Fibroblast of mammary gland (primary cell): ENCODE results near the gene SRGAP2B.
"Not testable (repeated sequence)": the region's sequence is repeated elsewhere in the genome, so short reads cannot be mapped to it uniquely, and the experiment has no call there.

Source experiments
- DNase-seq: peaks from one replicate; pipeline ENCODE4 v3.0.0-alpha.2; 2010; ENCODE audit warnings: low read depth
- H3K4me3 ChIP-seq: 2 replicates; pipeline ENCODE4 v1.5.1; 2011; ENCODE audit warnings: low read depth, mild to moderate bottlenecking, low read length, moderate library complexity; ENCODE audit not compliant: control insufficient read depth

Gene SRGAP2B

GRCh38 chr1:145094655-145095211 is 395 bp downstream of the SRGAP2B start:
- H3K4me3 ChIP-seq: peak overlapping the region; percentile 21
- DNase-seq: not testable (repeated sequence)

- H3K4me3 ChIP-seq: peak overlapping the region; percentile 6
- DNase-seq: not testable (repeated sequence)
Measured at GRCh38 chr1:145093517-145094149, 1.5 kb downstream of the SRGAP2B start.

GRCh38 chr1:145082483-145083255 is 12.5 kb downstream of the SRGAP2B start:
- H3K4me3 ChIP-seq, DNase-seq: not testable (repeated sequence)

- not testable (repeated sequence) for H3K4me3 ChIP-seq, DNase-seq
Measured at GRCh38 chr1:145080193-145080592, 14.9 kb downstream of the SRGAP2B start.

- not testable (repeated sequence) for DNase-seq, H3K4me3 ChIP-seq
Measured at GRCh38 chr1:145079737-145080136, 15.4 kb downstream of the SRGAP2B start.

GRCh38 chr1:145078787-145079370 is 16.2 kb downstream of the SRGAP2B start:
- DNase-seq, H3K4me3 ChIP-seq: not testable (repeated sequence)

GRCh38 chr1:145077872-145078786 is 17.0 kb downstream of the SRGAP2B start:
- H3K4me3 ChIP-seq, DNase-seq: not testable (repeated sequence)

- not testable (repeated sequence) for H3K4me3 ChIP-seq, DNase-seq
Measured at GRCh38 chr1:145076877-145077276, 18.3 kb downstream of the SRGAP2B start.

- DNase-seq, H3K4me3 ChIP-seq: not testable (repeated sequence)
Measured at GRCh38 chr1:145074021-145074559, 21.0 kb downstream of the SRGAP2B start.

GRCh38 chr1:145071569-145071968 is 23.6 kb downstream of the SRGAP2B start:
- not testable (repeated sequence) for H3K4me3 ChIP-seq

GRCh38 chr1:145066486-145066885 is 28.6 kb downstream of the SRGAP2B start:
- not testable (repeated sequence) for DNase-seq, H3K4me3 ChIP-seq

More at GRCh38 chr1:145071569-145071968, 23.6 kb downstream of the SRGAP2B start:
- DNase-seq: not testable (repeated sequence)

- H3K4me3 ChIP-seq, DNase-seq: not testable (repeated sequence)
Measured at GRCh38 chr1:145065194-145065826, 29.8 kb downstream of the SRGAP2B start.

- not testable (repeated sequence) for H3K4me3 ChIP-seq, DNase-seq
Measured at GRCh38 chr1:145063941-145064648, 31.0 kb downstream of the SRGAP2B start.

- DNase-seq, H3K4me3 ChIP-seq: not testable (repeated sequence)
Measured at GRCh38 chr1:145063285-145063684, 31.8 kb downstream of the SRGAP2B start.

- H3K4me3 ChIP-seq, DNase-seq: not testable (repeated sequence)
Measured at GRCh38 chr1:145058184-145058583, 36.9 kb downstream of the SRGAP2B start.

- not testable (repeated sequence) for DNase-seq, H3K4me3 ChIP-seq
Measured at GRCh38 chr1:145055217-145055760, 39.8 kb downstream of the SRGAP2B start.
